Vagina (tissue), 2 donors: ENCODE measurements around the gene SSUH2. TPM values are rescaled to one million over a fixed set of nuclear protein-coding genes. Genes with fewer than 3 reads are reported as not detected.

Experiments used
- DNase-seq, 2 donors: peaks; one replicate each; pipeline ENCODE4 v3.0.0-alpha.2; 2017; ENCODE audit errors: extremely low spot score in 2 of 2
- H3K27ac ChIP-seq: fragments of 200-600 bp; sonication (generic); one replicate; pipeline ENCODE4 v1.5.1; 2019
- H3K27me3 ChIP-seq: fragments of 200-600 bp; sonication (generic); one replicate; pipeline ENCODE4 v1.5.1; 2019
- H3K36me3 ChIP-seq, 2 donors: fragments of 200-600 bp; sonication (generic); one replicate each; pipeline ENCODE4 v1.5.1; 2017 to 2019
- H3K4me1 ChIP-seq: fragments of 200-600 bp; sonication (generic); one replicate; pipeline ENCODE4 v1.5.1; 2019
- H3K4me3 ChIP-seq, 2 donors: fragments of 200-600 bp; sonication (generic); 1 replicate in 1 of 2; 2 replicates in 1 of 2; pipeline ENCODE4 v1.5.1; 2016 to 2019
- H3K9me3 ChIP-seq: fragments of 200-600 bp; sonication (generic); one replicate; pipeline ENCODE4 v1.5.1; 2019
- POLR2A ChIP-seq, 2 donors: fragments of 450-650 bp; IDR thresholded peaks; one replicate each; pipeline ENCODE4 v1.6.1; 2017; ENCODE audit warnings: antibody characterized with exemption in 2 of 2, mild to moderate bottlenecking in 2 of 2, moderate library complexity in 2 of 2
- POLR2AphosphoS5 ChIP-seq, 2 donors: sonication (generic); formaldehyde crosslinking; IDR thresholded peaks; one replicate each; pipeline ENCODE4 v1.9.0; 2017; ENCODE audit warnings: antibody characterized with exemption in 2 of 2, mild to moderate bottlenecking in 2 of 2, low read depth in 1 of 2; ENCODE audit not compliant: insufficient read depth in 1 of 2
- intact Hi-C: fragments of 100-400 bp; cut with DNase I; formaldehyde crosslinking; loops from one replicate; pipeline ENCODE4 v1.15.1; 2023
- total RNA-seq: library from RNA; depleted of rRNA; stranded (reverse); fragments of >200 nt; gene quantifications from one replicate; pipeline ENCODE4 v1.2.3, GENCODE V29; 2016
- TF ChIP-seq, protein P1 (sequence below), 3 experiments: fragments of 450-650 bp in 2 of 3; fragments of 200-600 bp in 1 of 3; sonication (generic) in 1 of 3; IDR thresholded peaks; one replicate each; pipeline ENCODE4 v1.5.1; 2017 to 2019; ENCODE audit warnings: antibody characterized with exemption in 3 of 3, mild to moderate bottlenecking in 2 of 3, moderate library complexity in 2 of 3

Gene SSUH2
- total RNA-seq, 1 donor from 2014 or later, result not detected

DNA sequence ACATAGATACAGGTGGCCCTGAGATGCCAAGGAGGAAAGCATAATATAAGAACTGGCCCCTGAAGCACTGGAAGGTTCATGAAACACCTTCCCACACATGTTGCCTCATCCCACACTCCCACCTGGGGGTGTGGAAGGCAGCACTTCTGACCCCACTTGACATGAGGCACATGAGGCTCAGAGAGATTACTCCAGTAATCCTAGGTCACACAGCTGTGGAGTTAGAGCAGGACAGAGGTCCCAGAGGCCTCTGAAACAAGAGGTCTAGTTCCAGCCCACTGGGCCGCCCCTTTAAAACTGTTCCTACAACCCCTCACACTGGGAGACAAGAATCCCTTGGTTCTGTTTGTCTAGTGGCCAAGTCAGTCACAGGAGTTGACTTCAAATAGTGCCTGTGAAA, 7.2 kb downstream of the SSUH2 start:
- H3K9me3 ChIP-seq, result no peaks in the 10 kb centered on the region
- no peaks in the 10 kb centered on the region for H3K27me3 ChIP-seq
- TF ChIP-seq, protein P1, sequence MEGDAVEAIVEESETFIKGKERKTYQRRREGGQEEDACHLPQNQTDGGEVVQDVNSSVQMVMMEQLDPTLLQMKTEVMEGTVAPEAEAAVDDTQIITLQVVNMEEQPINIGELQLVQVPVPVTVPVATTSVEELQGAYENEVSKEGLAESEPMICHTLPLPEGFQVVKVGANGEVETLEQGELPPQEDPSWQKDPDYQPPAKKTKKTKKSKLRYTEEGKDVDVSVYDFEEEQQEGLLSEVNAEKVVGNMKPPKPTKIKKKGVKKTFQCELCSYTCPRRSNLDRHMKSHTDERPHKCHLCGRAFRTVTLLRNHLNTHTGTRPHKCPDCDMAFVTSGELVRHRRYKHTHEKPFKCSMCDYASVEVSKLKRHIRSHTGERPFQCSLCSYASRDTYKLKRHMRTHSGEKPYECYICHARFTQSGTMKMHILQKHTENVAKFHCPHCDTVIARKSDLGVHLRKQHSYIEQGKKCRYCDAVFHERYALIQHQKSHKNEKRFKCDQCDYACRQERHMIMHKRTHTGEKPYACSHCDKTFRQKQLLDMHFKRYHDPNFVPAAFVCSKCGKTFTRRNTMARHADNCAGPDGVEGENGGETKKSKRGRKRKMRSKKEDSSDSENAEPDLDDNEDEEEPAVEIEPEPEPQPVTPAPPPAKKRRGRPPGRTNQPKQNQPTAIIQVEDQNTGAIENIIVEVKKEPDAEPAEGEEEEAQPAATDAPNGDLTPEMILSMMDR (IDR thresholded peaks at IDR 0.05), result no peak
- TF ChIP-seq POLR2AphosphoS5 (IDR thresholded peaks at IDR 0.05; ENCODE audit: insufficient read depth in 1 of 2, low read depth in 1 of 2) (no peak), POLR2A (IDR thresholded peaks at IDR 0.05) (no peak)
- H3K4me1 ChIP-seq, result no peaks in the 10 kb centered on the region
- H3K36me3 ChIP-seq, result no peaks in the 10 kb centered on the region
- no peak for DNase-seq
- H3K27ac ChIP-seq, result no peak overlapping the region
- intact Hi-C loops, result no loop called here
- no peak overlapping the region for H3K4me3 ChIP-seq

DNA sequence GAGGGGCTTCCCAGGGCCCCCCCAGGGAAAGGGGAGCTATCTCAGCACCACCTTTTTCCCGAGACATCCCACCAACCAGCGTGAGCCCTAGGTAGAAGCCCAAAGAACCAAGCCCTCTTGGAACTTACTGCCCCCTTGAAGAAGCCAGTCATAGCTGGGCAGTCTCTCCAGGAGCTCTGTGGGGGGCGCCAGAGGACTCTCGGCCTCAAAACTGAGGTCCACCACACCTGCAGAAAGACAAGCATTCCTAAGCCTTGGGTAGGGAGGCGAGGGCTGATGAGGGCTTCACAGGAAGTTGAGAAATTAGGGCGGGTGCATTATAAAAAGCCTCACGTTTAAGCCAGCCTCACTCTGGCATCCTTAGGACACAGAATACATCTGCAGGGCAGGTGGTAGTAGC, 9.0 kb downstream of the SSUH2 start:
- Histone ChIP-seq H3K27me3 (no peaks in the 10 kb centered on the region), H3K9me3 (no peaks in the 10 kb centered on the region), H3K36me3 (no peaks in the 10 kb centered on the region), H3K27ac (no peak overlapping the region), H3K4me3 (no peak overlapping the region), H3K4me1 (no peaks in the 10 kb centered on the region)
- no peak for DNase-seq
- intact Hi-C loops, result no loop called here
- TF ChIP-seq POLR2A (IDR thresholded peaks at IDR 0.05), result no peak
- TF ChIP-seq, protein P1 (IDR thresholded peaks at IDR 0.05), result no peak
- no peak for TF ChIP-seq POLR2AphosphoS5 (IDR thresholded peaks at IDR 0.05; ENCODE audit: insufficient read depth in 1 of 2, low read depth in 1 of 2)

DNA sequence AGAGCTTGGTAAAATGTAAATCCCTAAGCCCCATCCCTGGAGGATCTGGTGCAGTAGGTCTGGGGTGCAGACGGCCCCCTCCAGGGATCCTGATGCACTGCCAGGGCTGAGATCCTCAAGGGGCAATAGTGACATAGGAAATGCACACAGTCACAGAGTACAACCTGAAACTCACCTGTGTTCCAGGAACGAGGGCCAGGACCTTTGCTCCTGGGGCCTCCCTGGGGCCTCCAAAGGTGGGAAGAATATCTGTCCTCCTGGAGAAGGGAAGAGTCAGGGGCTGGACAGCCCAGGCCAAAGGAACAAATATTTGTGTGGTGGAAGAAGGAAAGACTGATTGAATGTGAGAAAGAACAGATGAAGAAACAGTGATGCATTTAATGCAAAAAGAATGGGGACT, 9.5 kb downstream of the SSUH2 start:
- no peaks in the 10 kb centered on the region for H3K27me3 ChIP-seq
- intact Hi-C loops, result no loop called here
- DNase-seq, result no peak
- H3K9me3 ChIP-seq, result no peaks in the 10 kb centered on the region
- H3K4me1 ChIP-seq, result no peaks in the 10 kb centered on the region
- no peaks in the 10 kb centered on the region for H3K36me3 ChIP-seq
- H3K4me3 ChIP-seq, result no peak overlapping the region
- no peak overlapping the region for H3K27ac ChIP-seq
- TF ChIP-seq POLR2A (IDR thresholded peaks at IDR 0.05) (no peak), POLR2AphosphoS5 (IDR thresholded peaks at IDR 0.05; ENCODE audit: insufficient read depth in 1 of 2, low read depth in 1 of 2) (no peak)
- TF ChIP-seq, protein P1 (IDR thresholded peaks at IDR 0.05), result no peak

DNA sequence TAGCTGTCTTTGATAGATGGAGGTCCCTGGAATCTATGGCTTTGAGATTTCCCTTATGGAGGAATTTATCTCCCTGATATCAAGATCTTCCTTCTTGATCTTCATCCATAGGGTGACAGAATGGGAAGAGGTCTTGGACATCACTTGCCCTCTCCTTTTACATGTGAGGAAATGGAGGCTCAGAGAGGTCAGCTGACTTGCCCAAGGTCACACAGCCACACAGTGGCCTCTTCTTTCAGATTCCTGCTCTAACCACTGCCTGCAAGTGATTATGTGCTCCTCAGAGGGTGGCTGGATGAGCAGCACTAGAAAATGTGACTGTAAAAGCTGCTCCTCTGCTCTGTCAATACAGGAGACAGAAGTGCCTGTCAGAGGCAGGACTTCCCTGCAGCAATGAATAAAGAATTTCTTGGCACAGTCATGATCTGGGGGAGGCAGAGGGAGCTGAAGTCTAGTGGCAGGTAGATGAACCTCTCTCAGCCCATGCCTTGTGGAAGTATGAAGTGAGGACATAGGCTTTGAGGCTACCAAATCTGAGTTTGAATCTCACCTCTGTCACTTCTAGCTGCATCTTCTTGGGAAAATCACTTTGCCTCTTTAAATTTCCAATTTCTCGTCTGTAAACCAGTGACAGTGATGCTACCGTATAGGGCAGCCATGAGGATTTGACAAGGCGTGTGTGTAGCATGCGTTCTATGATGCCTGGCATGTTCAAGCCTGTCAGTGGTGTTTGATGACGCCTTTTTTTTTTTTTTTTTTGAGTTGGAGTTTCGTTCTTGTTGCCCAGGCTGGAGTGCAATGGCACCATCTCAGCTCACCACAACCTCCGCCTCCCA, 12.0 kb downstream of the SSUH2 start:
- H3K4me1 ChIP-seq, result no peaks in the 10 kb centered on the region
- intact Hi-C loops, result no loop called here
- no peaks in the 10 kb centered on the region for H3K9me3 ChIP-seq
- no peaks in the 10 kb centered on the region for H3K36me3 ChIP-seq
- no peaks in the 10 kb centered on the region for H3K27me3 ChIP-seq
- no peak for TF ChIP-seq POLR2A (IDR thresholded peaks at IDR 0.05)
- TF ChIP-seq, protein P1 (IDR thresholded peaks at IDR 0.05), result no peak
- no peak for TF ChIP-seq POLR2AphosphoS5 (IDR thresholded peaks at IDR 0.05; ENCODE audit: insufficient read depth in 1 of 2, low read depth in 1 of 2)
- H3K4me3 ChIP-seq, result no peak overlapping the region
- H3K27ac ChIP-seq, result no peak overlapping the region
- no peak for DNase-seq

DNA sequence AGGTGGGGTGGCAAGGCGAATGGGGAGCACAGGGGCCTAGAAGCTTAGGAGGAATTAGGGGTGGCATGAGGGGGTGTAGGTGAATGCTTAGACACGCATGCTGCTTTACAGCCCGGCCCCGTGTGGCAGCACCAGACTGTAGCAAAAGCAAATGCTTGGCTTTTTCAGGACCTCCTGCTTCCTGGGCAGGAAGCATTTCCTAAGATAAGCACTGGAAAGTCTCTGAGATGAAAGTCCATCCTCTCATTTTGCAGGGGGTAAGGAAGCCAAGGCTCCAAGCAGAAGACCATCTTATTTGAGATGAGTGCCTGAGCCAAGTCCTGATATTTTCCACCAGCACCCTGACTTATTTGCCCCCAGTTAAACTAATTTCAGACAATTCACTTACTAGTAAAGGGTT, 12.9 kb downstream of the SSUH2 start:
- intact Hi-C loops, result no loop called here
- TF ChIP-seq POLR2A (IDR thresholded peaks at IDR 0.05), result no peak
- TF ChIP-seq, protein P1 (IDR thresholded peaks at IDR 0.05), result no peak
- no peak for TF ChIP-seq POLR2AphosphoS5 (IDR thresholded peaks at IDR 0.05; ENCODE audit: insufficient read depth in 1 of 2, low read depth in 1 of 2)

More for the DNA sequence above, 12.9 kb downstream of the SSUH2 start:
- Histone ChIP-seq H3K27me3 (no peaks in the 10 kb centered on the region), H3K4me1 (no peaks in the 10 kb centered on the region), H3K9me3 (no peaks in the 10 kb centered on the region), H3K27ac (no peak overlapping the region), H3K4me3 (no peak overlapping the region), H3K36me3 (no peaks in the 10 kb centered on the region)
- DNase-seq, result no peak
